ENCODE data around the gene KCNMA1.
"Not testable (repeated sequence)": the region's sequence is repeated elsewhere in the genome, so short reads cannot be mapped to it uniquely, and the experiment has no call there.

Gene KCNMA1

DNA sequence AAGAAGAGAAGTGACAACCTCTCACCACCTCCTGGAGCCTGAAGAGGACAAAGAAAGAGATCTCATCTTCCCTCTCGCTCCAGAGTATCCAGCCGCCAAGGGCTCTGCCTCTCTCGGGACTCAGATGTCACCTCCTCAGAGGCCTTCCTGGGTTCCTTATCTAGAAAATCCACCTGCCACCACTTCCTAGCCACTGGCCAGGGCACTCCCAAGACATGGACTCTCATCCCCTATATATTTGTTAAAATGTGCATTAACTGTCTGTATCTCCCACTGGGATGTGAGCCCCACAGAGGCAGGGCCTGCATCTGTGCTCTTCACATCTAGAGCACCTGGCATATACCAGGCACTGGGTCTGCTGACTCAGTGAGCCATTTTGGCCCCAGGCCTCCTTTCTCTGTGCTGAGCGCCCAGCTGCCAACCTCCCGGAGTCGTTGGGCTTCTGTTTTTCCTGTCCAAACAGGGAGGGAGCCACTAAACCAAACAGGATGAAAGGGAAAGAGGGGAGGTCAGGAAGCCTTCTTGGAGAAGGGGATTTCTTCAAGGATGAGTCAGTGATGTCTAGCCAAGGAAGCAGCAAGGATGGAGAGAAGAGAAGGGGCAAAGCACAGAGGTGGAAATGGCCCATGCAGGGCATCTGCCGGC is 58.9 kb downstream of the KCNMA1 start:
- DNase-seq = no peak

GRCh38 chr10:77577666-77578229 is 59.9 kb downstream of the KCNMA1 start:
- no peak for DNase-seq

GRCh38 chr10:77576444-77577032 is 61.1 kb downstream of the KCNMA1 start:
- DNase-seq = no peak

GRCh38 chr10:77576007-77576367 is 61.6 kb downstream of the KCNMA1 start:
- DNase-seq = no peak

GRCh38 chr10:77575271-77576006 is 62.2 kb downstream of the KCNMA1 start:
- no peak for DNase-seq

DNA sequence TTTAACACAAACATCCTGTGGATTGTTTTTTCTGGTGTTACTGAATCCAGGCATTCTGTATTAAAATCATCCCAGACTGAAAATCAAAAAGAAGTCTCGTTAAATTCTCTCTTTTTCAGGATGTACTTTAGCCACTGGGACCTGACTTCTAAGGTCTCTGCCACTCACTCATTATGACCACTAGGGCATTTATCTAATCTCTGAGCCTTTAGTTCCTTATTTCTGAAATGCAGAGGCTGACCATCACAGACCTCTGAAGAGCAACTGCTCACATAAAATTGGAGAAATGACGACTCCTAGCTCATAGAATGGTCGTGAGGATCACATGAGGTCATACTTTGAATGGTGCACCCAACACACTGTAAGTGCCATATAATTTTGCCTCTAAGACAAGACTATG is 63.2 kb downstream of the KCNMA1 start:
- no peak for DNase-seq

- DNase-seq = not testable (repeated sequence)
Measured at GRCh38 chr10:77572520-77572919, 65.1 kb downstream of the KCNMA1 start.

DNA sequence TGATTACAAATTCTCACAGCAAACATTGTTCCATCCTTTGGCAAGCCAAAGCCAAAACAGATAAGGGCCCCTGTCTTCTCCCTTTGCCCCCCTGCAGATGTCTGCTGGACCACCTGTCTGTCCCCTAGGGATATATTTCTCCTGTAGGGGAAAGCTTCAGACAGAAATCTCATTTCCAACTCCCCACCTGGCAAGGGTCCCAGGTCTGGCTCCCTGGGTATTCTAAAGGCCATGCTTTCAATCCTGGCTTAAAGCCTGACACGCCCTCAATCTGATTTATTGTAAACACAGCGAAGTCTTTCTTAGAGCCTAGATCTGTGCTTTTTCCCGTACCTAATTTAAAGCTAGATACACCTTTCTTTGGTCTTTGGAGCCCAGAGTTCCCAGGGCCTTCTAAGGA is 66.1 kb downstream of the KCNMA1 start:
- no peak for DNase-seq

DNA sequence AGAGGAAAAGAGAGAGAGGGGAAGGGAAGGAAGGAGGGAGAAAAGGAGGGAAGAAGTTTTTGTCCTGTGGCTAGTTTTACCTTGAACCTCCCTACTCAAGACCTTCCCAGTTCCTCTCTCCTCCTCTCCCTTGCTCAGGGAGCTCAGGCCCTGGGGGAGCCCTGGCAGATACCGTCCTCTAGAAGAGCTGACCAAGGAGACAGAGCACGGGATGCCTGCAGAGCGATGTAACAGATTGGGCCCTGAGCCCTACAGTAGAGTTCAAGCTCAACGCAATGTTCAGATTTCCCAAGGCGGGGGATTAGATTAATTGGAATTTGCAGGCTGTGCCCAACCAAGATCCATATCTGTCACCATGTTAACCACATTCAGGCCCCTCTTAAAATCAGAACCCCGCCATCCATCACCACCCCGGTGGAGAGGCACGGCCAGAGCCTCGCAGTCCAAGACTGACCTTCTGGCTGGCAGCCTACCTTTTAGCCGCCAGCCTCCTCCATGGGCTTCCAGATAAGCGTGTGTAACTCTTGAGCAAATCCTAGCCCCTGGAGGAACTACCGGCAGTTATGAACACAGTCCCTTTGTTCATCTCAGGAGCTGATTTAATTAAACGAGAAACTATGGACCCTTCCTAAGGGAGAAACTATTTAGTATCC is 70.6 kb downstream of the KCNMA1 start:
- DNase-seq = no peak

GRCh38 chr10:77566236-77566635 is 71.4 kb downstream of the KCNMA1 start:
- DNase-seq = no peak

DNA sequence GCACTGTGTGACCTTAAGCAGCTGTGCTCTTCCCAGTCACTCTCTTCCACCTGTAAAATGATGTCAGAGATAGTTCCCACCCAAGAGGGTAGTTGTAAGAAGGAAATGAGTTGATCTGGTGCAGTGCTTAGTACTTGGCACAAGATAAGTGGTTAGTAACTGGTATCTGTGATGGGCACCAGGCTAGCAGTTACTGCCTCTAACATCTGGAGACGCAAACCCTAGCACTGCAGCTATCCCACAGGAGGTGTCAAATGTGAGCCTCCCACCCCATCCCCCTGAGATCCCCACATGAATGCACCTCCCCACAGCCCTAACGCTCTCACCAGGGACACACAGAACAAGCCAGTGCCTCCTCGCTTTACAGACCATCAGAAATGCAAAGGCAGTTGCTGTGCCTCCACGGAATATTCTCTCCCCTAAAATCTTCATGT is 72.0 kb downstream of the KCNMA1 start:
- DNase-seq = no peak

DNA sequence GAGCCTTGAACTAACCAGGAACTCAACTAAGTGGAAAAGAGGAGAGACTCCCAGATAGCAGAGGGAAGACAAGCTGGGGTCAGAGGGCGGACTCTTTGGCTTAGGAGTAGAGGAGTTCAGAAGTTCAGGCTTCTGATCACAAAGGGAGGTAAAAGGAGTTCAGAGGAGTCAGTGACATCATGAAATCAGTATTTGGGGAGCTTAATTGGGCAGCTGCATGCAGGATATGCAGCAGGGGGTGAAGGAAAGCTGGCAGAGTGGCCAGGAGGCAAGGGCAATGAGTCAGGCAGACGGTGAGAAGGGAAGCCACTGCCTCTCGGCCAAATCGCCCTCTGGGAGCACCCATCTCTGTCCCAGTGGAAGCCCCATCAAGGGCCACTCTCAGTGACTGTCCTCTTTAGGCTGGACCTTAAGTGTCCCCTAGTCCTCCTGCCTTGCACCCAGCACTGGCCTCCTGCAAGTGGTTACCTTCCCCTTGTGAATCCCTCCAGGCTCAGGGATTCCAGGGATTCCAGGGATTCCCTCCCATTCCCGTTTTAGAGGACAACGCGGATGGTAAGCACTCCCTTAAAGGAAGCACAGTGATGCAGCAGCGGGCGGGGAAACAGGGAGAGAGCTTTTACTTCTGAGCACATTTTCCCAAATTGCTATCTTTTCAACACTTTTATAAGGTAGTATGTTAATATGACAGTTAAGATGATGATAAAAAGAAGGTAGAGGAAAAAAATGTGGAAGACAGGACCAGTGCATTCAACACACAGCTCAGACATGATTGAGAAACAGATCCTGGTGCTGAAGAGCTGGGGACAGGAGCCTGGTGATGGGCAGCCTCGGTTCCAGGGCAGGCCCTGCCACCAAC is 72.6 kb downstream of the KCNMA1 start:
- no peak for DNase-seq

GRCh38 chr10:77563638-77564270 is 73.9 kb downstream of the KCNMA1 start:
- DNase-seq = no peak

GRCh38 chr10:77562742-77563141 is 74.9 kb downstream of the KCNMA1 start:
- DNase-seq = no peak

GRCh38 chr10:77561991-77562390 is 75.6 kb downstream of the KCNMA1 start:
- no peak for DNase-seq

GRCh38 chr10:77560471-77560870 is 77.1 kb downstream of the KCNMA1 start:
- DNase-seq = no peak

GRCh38 chr10:77560052-77560451 is 77.6 kb downstream of the KCNMA1 start:
- no peak for DNase-seq

GRCh38 chr10:77556990-77557601 is 80.5 kb downstream of the KCNMA1 start:
- DNase-seq = no peak

GRCh38 chr10:77555591-77556212 is 81.9 kb downstream of the KCNMA1 start:
- no peak for DNase-seq

GRCh38 chr10:77554996-77555397 is 82.6 kb downstream of the KCNMA1 start:
- DNase-seq = no peak

DNA sequence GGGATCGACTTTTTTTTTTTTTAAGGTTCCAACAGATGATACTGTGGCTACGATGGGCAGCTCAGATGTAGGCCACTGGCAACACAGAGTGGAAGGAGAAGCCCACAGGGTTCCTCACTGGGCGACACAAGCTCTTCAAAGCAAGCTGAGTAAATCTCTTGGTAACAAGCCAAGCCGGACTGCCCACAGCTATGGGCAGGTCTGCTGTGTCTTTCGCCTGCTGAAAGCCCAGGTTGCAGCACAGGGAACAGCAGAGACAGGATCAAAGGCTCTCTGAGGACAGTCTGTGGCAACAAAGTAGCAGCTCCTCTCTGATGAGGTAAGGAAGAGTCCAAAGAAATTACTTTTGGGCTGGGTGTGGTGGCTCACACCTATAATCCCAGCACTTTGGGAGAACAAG is 83.6 kb downstream of the KCNMA1 start:
- DNase-seq = no peak
